H1 (cell line): ENCODE measurements around the gene ABLIM1. TPM values are rescaled to one million over a fixed set of nuclear protein-coding genes. Genes with fewer than 3 reads are reported as not detected.
A peak's percentile ranks its signal among the peaks of the same experiment; 100 is the strongest.

Source experiments
- CTCF ChIA-PET: fragments of 300-600 bp; sonication (Branson Sonifier 250); formaldehyde crosslinking; loops from one replicate; lab custom pipeline; 2021; ENCODE audit not compliant: partially characterized antibody; lab: Charles Lee
- POLR2A ChIA-PET: fragments of 300-600 bp; sonication (Branson Sonifier 250); formaldehyde crosslinking; loops from one replicate; lab custom pipeline; 2021; ENCODE audit warnings: inconsistent platforms; ENCODE audit not compliant: partially characterized antibody; lab: Charles Lee
- DNase-seq, 2 experiments: peaks; one replicate each; pipeline versions ENCODE4 v3.0.0 to v3.0.0-alpha.2; 2010 to 2022; ENCODE audit warnings: low spot score in 2 of 2, low read depth in 1 of 2, mixed read lengths in 1 of 2
- FAIRE-seq: peaks from 2 replicates; lab custom pipeline; 2011; peaks lifted over from hg19 to GRCh38; lab: Jason Lieb, UNC
- H2AFZ ChIP-seq: 2 replicates; pipeline ENCODE4 v1.8.1; 2012; ENCODE audit warnings: low read length, inconsistent platforms
- H2AK5ac ChIP-seq: 2 replicates; pipeline ENCODE4 v1.6.1; 2013; ENCODE audit warnings: low read depth, low read length
- H2BK120ac ChIP-seq: replicated peaks from 2 replicates; pipeline ENCODE3; 2013; ENCODE audit warnings: low read depth, low read length, inconsistent platforms
- H2BK12ac ChIP-seq: 2 replicates; pipeline ENCODE4 v1.6.1; 2013; ENCODE audit warnings: low read depth, low read length
- H2BK15ac ChIP-seq: 2 replicates; pipeline ENCODE4 v1.6.1; 2013; ENCODE audit warnings: low read length
- H2BK20ac ChIP-seq: 2 replicates; pipeline ENCODE4 v1.6.1; 2013; ENCODE audit warnings: low read length
- H2BK5ac ChIP-seq: 2 replicates; pipeline ENCODE4 v1.6.1; 2013; ENCODE audit warnings: low read depth, low read length
- H3K14ac ChIP-seq: 2 replicates; pipeline ENCODE4 v1.6.1; 2013; ENCODE audit warnings: inconsistent platforms; ENCODE audit not compliant: insufficient read length
- H3K18ac ChIP-seq: 2 replicates; pipeline ENCODE4 v1.6.1; 2013; ENCODE audit warnings: low read length; ENCODE audit errors: extremely low read depth
- H3K23ac ChIP-seq: 2 replicates; pipeline ENCODE4 v1.6.1; 2013; ENCODE audit warnings: inconsistent platforms; ENCODE audit not compliant: insufficient read length
- H3K23me2 ChIP-seq: 2 replicates; pipeline ENCODE4 v1.6.1; 2013; ENCODE audit warnings: low read depth, low read length
- H3K27ac ChIP-seq: 2 replicates; pipeline ENCODE4 v1.6.1; 2011; ENCODE audit warnings: low read depth, low read length, inconsistent platforms
- H3K27me3 ChIP-seq, 4 experiments: replicated peaks in 1 of 4; 1 replicate in 1 of 4; 2 replicates in 3 of 4; pipeline versions ENCODE4 v1.6.1 to v1.8.1; 2011 to 2013; ENCODE audit warnings: low read length in 3 of 4, mild to moderate bottlenecking in 3 of 4, inconsistent platforms in 2 of 4, mixed read lengths in 2 of 4, moderate library complexity in 1 of 4; ENCODE audit not compliant: control insufficient read depth in 3 of 4, insufficient read depth in 3 of 4; ENCODE audit errors: extremely low read depth in 1 of 4
- H3K36me3 ChIP-seq, 4 experiments: 2 replicates each; pipeline versions ENCODE4 v1.6.1 to v1.8.1; 2011 to 2013; ENCODE audit warnings: mild to moderate bottlenecking in 4 of 4, low read length in 3 of 4, moderate library complexity in 2 of 4, control low read depth in 1 of 4, inconsistent platforms in 1 of 4; ENCODE audit not compliant: insufficient read depth in 4 of 4, control insufficient read depth in 2 of 4
- H3K4ac ChIP-seq: replicated peaks from 2 replicates; pipeline ENCODE3; 2013; ENCODE audit warnings: low read length, low read depth, mixed read lengths, inconsistent platforms; ENCODE audit not compliant: insufficient read length
- H3K4me1 ChIP-seq, 4 experiments: replicated peaks in 1 of 4; 1 replicate in 1 of 4; 2 replicates in 3 of 4; pipeline versions ENCODE4 v1.6.1 to v1.8.1; 2011 to 2013; ENCODE audit warnings: low read length in 3 of 4, inconsistent platforms in 2 of 4, mixed read lengths in 1 of 4; ENCODE audit not compliant: insufficient read depth in 4 of 4, control insufficient read depth in 3 of 4
- H3K4me2 ChIP-seq, 2 experiments: 2 replicates each; pipeline versions ENCODE4 v1.6.1 to v1.8.1; 2011 to 2013; ENCODE audit warnings: low read depth in 2 of 2, low read length in 2 of 2, control low read depth in 1 of 2, inconsistent platforms in 1 of 2, mild to moderate bottlenecking in 1 of 2; ENCODE audit not compliant: insufficient read depth in 1 of 2
- H3K4me3 ChIP-seq, 4 experiments: fragments of 200-600, 300-600 bp in 1 of 4; sonication (generic), shearing (Covaris generic), sonication (Bioruptor Twin) in 1 of 4; 2 replicates each; pipeline versions ENCODE4 v1.5.1 to v1.8.1; 2011 to 2016; ENCODE audit warnings: low read length in 4 of 4, low read depth in 3 of 4, control low read depth in 2 of 4, inconsistent platforms in 2 of 4, mild to moderate bottlenecking in 2 of 4, mixed read lengths in 1 of 4, moderate library complexity in 1 of 4; ENCODE audit not compliant: insufficient read depth in 2 of 4; ENCODE audit errors: extremely low read depth in 1 of 4
- H3K56ac ChIP-seq: replicated peaks from 2 replicates; pipeline ENCODE3; 2013; ENCODE audit warnings: low read depth, mild to moderate bottlenecking, mixed read lengths, low read length, inconsistent platforms; ENCODE audit not compliant: insufficient read length
- H3K79me1 ChIP-seq: 2 replicates; pipeline ENCODE4 v1.6.1; 2013; ENCODE audit warnings: low read depth, low read length, control low read depth
- H3K79me2 ChIP-seq, 2 experiments: 2 replicates each; pipeline versions ENCODE4 v1.6.1 to v1.8.1; 2012 to 2013; ENCODE audit warnings: low read length in 2 of 2, mild to moderate bottlenecking in 2 of 2, inconsistent platforms in 1 of 2; ENCODE audit not compliant: insufficient read depth in 2 of 2, control insufficient read depth in 1 of 2
- H3K9ac ChIP-seq, 4 experiments: replicated peaks in 1 of 4; 1 replicate in 1 of 4; 2 replicates in 3 of 4; pipeline versions ENCODE4 v1.6.1 to v1.8.1; 2011 to 2013; ENCODE audit warnings: low read depth in 3 of 4, low read length in 3 of 4, control low read depth in 2 of 4, mild to moderate bottlenecking in 2 of 4, moderate library complexity in 2 of 4, inconsistent platforms in 1 of 4; ENCODE audit errors: extremely low read depth in 1 of 4
- H3K9me3 ChIP-seq, 2 experiments: 2 replicates each; pipeline versions ENCODE4 v1.6.1 to v1.8.1; 2012 to 2013; ENCODE audit warnings: mild to moderate bottlenecking in 2 of 2, moderate library complexity in 2 of 2, control low read depth in 1 of 2, inconsistent platforms in 1 of 2, low read depth in 1 of 2, low read length in 1 of 2, mixed read lengths in 1 of 2; ENCODE audit not compliant: insufficient read depth in 2 of 2
- H4K20me1 ChIP-seq, 2 experiments: replicated peaks in 1 of 2; 2 replicates each; pipeline versions ENCODE3 to v1.8.1; 2011 to 2013; ENCODE audit warnings: inconsistent platforms in 2 of 2, low read length in 2 of 2, mild to moderate bottlenecking in 1 of 2; ENCODE audit not compliant: insufficient read depth in 2 of 2, control insufficient read depth in 1 of 2
- H4K5ac ChIP-seq: 2 replicates; pipeline ENCODE4 v1.6.1; 2013; ENCODE audit warnings: low read length, low read depth, mixed read lengths, inconsistent platforms; ENCODE audit not compliant: insufficient read length
- H4K8ac ChIP-seq: 2 replicates; pipeline ENCODE4 v1.8.0; 2013; ENCODE audit warnings: mild to moderate bottlenecking, moderate library complexity, low read length, inconsistent platforms; ENCODE audit not compliant: insufficient read depth; ENCODE audit errors: extremely low read depth
- H4K91ac ChIP-seq: replicated peaks from 2 replicates; pipeline ENCODE3; 2013; ENCODE audit warnings: low read length, mixed read lengths, inconsistent platforms; ENCODE audit not compliant: insufficient read length
- ASH2L ChIP-seq: fragments of 200-600, 300-600 bp; sonication (generic); IDR thresholded peaks from one replicate; pipeline ENCODE4 v1.7.1; 2017; ENCODE audit warnings: low read length
- EZH2 ChIP-seq: fragments of 200-600 bp; sonication (generic); IDR thresholded peaks from 2 replicates; pipeline ENCODE4 v1.7.1; 2012; ENCODE audit warnings: low read depth, mild to moderate bottlenecking, moderate library complexity, low read length, inconsistent platforms; ENCODE audit not compliant: severe bottlenecking
- FOSL1 ChIP-seq: IDR thresholded peaks from 2 replicates; pipeline ENCODE4 v1.6.1; 2011; ENCODE audit warnings: mild to moderate bottlenecking, low read depth, low read length, moderate library complexity; ENCODE audit not compliant: insufficient read depth
- GABPA ChIP-seq: IDR thresholded peaks from 2 replicates; pipeline ENCODE4 v1.6.1; 2011; ENCODE audit warnings: mild to moderate bottlenecking, low read length, moderate library complexity, borderline replicate concordance; ENCODE audit not compliant: insufficient read depth
- GTF2F1 ChIP-seq: IDR thresholded peaks from 2 replicates; pipeline ENCODE4 v1.6.1; 2012; ENCODE audit warnings: low read depth, low read length, improper control_type of control experiment, borderline replicate concordance
- HDAC6 ChIP-seq: IDR thresholded peaks from one replicate; pipeline ENCODE4 v1.7.1; 2012; ENCODE audit warnings: low read depth, mild to moderate bottlenecking, inconsistent platforms, low read length, moderate library complexity
- WGBS, 2 experiments: shearing (Covaris generic) in 1 of 2; methylation state at CpG; one replicate each; pipeline versions ENCODE4 v1.1.6 to v1.1.7; 2013 to 2015; ENCODE audit warnings: low lambda C conversion rate in 2 of 2, mixed read lengths in 2 of 2, inconsistent platforms in 1 of 2, low coverage in 1 of 2, missing lambda C conversion rate in 1 of 2; ENCODE audit not compliant: insufficient replicate concordance in 2 of 2, insufficient coverage in 1 of 2, insufficient read length in 1 of 2; ENCODE audit errors: extremely low coverage in 1 of 2, missing lambda C conversion rate in 1 of 2; 5-methylcytosine and 5-hydroxymethylcytosine counted together
- polyA plus RNA-seq, 7 experiments: library from polyadenylated mRNA; depleted of rRNA in 3 of 7; stranded (reverse) in 5 of 7; unstranded in 2 of 7; fragments of >200 nt in 5 of 7; fragments of 200-250 nt in 2 of 7; gene quantifications; 1 replicate in 5 of 7; 2 replicates in 1 of 7; 4 replicates in 1 of 7; pipeline versions ENCODE4 v1.2.1 to v1.2.3, GENCODE V29; 2011 to 2013; ENCODE audit warnings: missing spikeins in 2 of 7, mixed read lengths in 2 of 7
- total RNA-seq: library from RNA; stranded (reverse); fragmentation: NEBNext Ultra II Directional; extraction: Animal tissue kit (Norgen Biotek cat#: 25700); gene quantifications from 2 replicates; pipeline ENCODE4 v1.2.1, GENCODE V29; 2021

The ABLIM1 gene
- total and polyA plus RNA-seq, 2 of the 8 experiments (the other 6 are each of a cell fraction or from before 2014, with no cell fraction given) = 51.2 to 51.7 TPM

DNA sequence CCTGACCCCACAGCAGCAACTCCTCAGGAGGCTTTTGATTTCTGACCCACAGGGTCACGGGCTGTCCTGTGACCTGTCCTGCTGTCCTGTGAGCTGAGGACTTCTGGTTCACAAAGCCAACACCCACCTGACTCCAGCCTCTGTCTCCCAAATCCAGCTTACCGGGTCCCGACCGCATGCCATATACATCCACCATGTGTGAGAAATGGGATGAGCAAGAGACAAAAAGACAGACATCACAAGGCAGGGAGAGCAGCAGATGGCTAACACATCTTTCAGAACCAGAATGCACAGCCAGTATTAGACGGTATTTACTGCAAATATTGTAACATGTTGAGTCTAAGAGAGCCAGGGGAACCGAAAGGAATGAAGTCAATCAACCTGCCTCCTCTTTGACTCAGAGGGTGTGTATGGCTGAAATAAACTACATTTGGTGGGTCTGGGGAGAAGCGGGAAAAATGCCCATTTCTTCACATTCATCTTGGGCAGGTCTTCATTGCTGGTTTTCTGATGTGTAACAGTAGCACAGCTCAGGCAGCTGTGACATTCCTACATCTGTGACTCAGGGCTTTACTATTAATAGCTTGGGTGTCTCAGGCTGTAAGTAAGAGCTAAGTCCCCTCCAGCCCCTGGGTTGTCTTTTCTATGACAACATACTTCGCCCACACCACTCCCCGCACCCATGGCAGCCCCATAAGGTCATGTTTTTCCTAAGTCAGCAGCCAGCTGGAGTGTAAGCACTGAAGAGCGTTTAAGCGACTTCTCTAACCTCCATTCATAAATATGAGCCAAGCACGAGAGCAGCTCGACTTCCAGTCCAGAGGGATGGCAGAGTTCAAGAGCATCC lies 25.0 kb downstream of the ABLIM1 start:
- H4K8ac ChIP-seq = no peak overlapping the region
- no peaks in the 10 kb centered on the region for H4K20me1 ChIP-seq
- H3K27ac ChIP-seq = no peak overlapping the region
- no peak overlapping the region for H3K23ac ChIP-seq
- H3K79me2 ChIP-seq = no peaks in the 10 kb centered on the region
- H3K79me1 ChIP-seq = no peaks in the 10 kb centered on the region
- no peak overlapping the region for H3K9ac ChIP-seq
- peaks cover 7% of the 10 kb centered on the region; the same call in 1 of the 2 replicates for H3K23me2 ChIP-seq
- no peak overlapping the region for H3K4ac ChIP-seq
- ChIA-PET CTCF (interaction anchor here (1.0 to 1.5 kb wide), 4 partner anchors 13 to 83 kb away, joined by 3 to 7 read pairs (median 4); no protein-coding TSS in a partner anchor), POLR2A (interaction anchor here (1.0 to 1.2 kb wide), 3 partner anchors 9 to 36 kb away, joined by 3 read pairs; no protein-coding TSS in a partner anchor)
- no peaks in the 10 kb centered on the region for H3K9me3 ChIP-seq
- H2AK5ac ChIP-seq = no peak overlapping the region
- H3K36me3 ChIP-seq = no peaks in the 10 kb centered on the region
- H3K18ac ChIP-seq = no peak overlapping the region
- peaks cover 0 to 7% (median 2%) of the 10 kb centered on the region in 4 experiments; a peak in 4 of 7 replicates for H3K4me1 ChIP-seq
- H2BK120ac ChIP-seq = no peak overlapping the region
- peak overlapping the region; percentile 17 for H4K91ac ChIP-seq
- H2BK15ac ChIP-seq = no peak overlapping the region
- H3K56ac ChIP-seq = no peak overlapping the region
- peaks cover 0 to 27% (median 16%) of the 10 kb centered on the region in 4 experiments; a peak in 6 of 7 replicates for H3K27me3 ChIP-seq
- H2BK12ac ChIP-seq = no peak overlapping the region
- 84% methylated on average over 13 of the region's 13 CpGs; no CpG with 5 or more reads in 1 of the 2 experiments for WGBS, 2 experiments
- H4K5ac ChIP-seq = no peak overlapping the region
- H3K14ac ChIP-seq = no peak overlapping the region
- peak overlapping the region in 1 of 2 experiments; percentile 92; a peak in 1 of 4 replicates for H3K4me2 ChIP-seq
- no peak overlapping the region for H3K4me3 ChIP-seq
- no peak for DNase-seq
- no peak overlapping the region for H2AFZ ChIP-seq
- no peak overlapping the region for H2BK20ac ChIP-seq
- FAIRE-seq = no peak
- H2BK5ac ChIP-seq = no peak overlapping the region
- TF ChIP-seq ASH2L = no peak
- TF ChIP-seq FOSL1 = no peak
- no peak for TF ChIP-seq EZH2
- no peak for TF ChIP-seq GABPA
- TF ChIP-seq GTF2F1 = no peak
- TF ChIP-seq HDAC6 = no peak
